HUES48 (cell line): ENCODE data around the gene ADORA2A.

Source experiments
- H3K27ac ChIP-seq: one replicate; pipeline ENCODE4 v1.7.0; 2013; ENCODE audit warnings: low read depth, low read length, inconsistent platforms
- H3K27me3 ChIP-seq: 2 replicates; pipeline ENCODE4 v1.6.1; 2013; ENCODE audit warnings: mild to moderate bottlenecking, low read length; ENCODE audit not compliant: control insufficient read depth, insufficient read depth
- H3K36me3 ChIP-seq: 2 replicates; pipeline ENCODE4 v1.6.1; 2013; ENCODE audit warnings: low read length; ENCODE audit not compliant: control insufficient read depth, insufficient read depth
- H3K4me1 ChIP-seq: 2 replicates; pipeline ENCODE4 v1.6.1; 2013; ENCODE audit warnings: mild to moderate bottlenecking, low read length; ENCODE audit not compliant: control insufficient read depth, insufficient read depth
- H3K4me3 ChIP-seq: 2 replicates; pipeline ENCODE4 v1.5.1; 2013; ENCODE audit warnings: mild to moderate bottlenecking, low read depth, low read length
- H3K9ac ChIP-seq: 2 replicates; pipeline ENCODE4 v1.6.1; 2013; ENCODE audit warnings: mild to moderate bottlenecking, low read depth, low read length, moderate library complexity
- H3K9me3 ChIP-seq: 2 replicates; pipeline ENCODE4 v1.6.1; 2013; ENCODE audit warnings: low read length; ENCODE audit not compliant: control insufficient read depth, insufficient read depth

The ADORA2A gene

GRCh38 chr22:24412274-24412673 lies 15.1 kb upstream of the ADORA2A start:
- no peaks in the 10 kb centered on the region for H3K9me3 ChIP-seq
- no peak overlapping the region for H3K27ac ChIP-seq
- no peak overlapping the region for H3K9ac ChIP-seq
- peaks cover 55% of the 10 kb centered on the region for H3K36me3 ChIP-seq
- no peak overlapping the region for H3K4me3 ChIP-seq
- H3K27me3 ChIP-seq: no peaks in the 10 kb centered on the region
- no peaks in the 10 kb centered on the region for H3K4me1 ChIP-seq

DNA sequence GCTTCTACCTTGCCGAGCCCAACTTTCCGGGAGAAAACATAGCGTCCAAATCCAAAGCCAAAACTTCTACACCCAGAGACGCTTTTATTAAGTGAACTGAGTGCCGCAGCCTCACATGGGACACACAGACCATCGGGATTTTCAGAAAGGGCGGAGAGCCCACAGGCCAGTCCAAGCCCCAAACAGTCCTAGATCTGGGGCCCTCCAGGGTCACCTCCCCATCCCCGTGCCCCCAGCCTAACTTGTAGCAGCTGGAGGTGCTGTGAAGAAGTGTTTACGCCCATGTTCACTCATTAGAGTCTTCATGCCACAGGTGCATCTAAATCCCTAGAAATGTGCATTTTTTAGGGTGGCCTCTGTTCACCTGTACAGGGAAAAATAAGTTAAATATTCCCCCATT lies 14.1 kb upstream of the ADORA2A start:
- Histone ChIP-seq H3K4me3 (no peak overlapping the region), H3K27me3 (no peaks in the 10 kb centered on the region), H3K36me3 (peaks cover 47% of the 10 kb centered on the region), H3K9me3 (no peaks in the 10 kb centered on the region), H3K4me1 (no peaks in the 10 kb centered on the region), H3K9ac (no peak overlapping the region), H3K27ac (no peak overlapping the region)

DNA sequence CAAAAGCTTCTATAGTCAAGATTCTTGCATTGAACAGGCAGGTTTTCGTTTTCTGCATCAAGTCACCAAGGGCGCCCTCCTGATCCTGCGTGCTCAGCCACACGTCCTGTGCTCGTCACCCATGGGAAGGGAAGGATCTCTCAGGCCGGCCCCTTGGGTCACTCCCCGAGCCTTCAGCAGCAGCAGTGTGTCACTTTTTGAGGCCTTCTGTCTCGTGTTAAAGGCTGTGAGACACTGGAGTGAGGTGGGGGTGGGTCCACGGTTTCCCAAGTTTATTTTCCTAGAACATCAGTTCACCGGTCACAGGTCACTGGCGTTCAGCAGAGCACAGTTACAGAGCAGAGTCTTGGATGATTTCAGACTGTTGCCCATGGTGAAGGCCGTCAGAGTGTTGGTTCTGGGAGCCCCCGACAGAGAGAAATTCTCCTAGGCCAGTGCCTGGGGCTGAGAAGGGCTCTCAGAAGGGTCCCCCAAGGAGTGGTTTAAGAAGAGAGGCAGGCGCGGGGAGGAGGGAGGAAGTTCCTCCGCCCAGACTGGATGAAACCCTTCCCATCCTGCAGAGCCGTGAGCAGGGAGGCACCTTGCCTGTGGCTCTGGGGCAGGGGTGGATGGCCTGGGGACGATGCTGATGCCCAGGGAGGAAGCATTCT lies 13.5 kb upstream of the ADORA2A start:
- H3K9ac ChIP-seq: no peak overlapping the region
- H3K4me1 ChIP-seq: peaks cover 5% of the 10 kb centered on the region; the same call in 1 of the 2 replicates
- H3K36me3 ChIP-seq: peaks cover 42% of the 10 kb centered on the region
- no peaks in the 10 kb centered on the region for H3K9me3 ChIP-seq
- no peaks in the 10 kb centered on the region for H3K27me3 ChIP-seq
- no peak overlapping the region for H3K27ac ChIP-seq
- no peak overlapping the region for H3K4me3 ChIP-seq

GRCh38 chr22:24414523-24414922 lies 12.9 kb upstream of the ADORA2A start:
- Histone ChIP-seq H3K9ac (no peak overlapping the region), H3K27me3 (no peaks in the 10 kb centered on the region), H3K9me3 (no peaks in the 10 kb centered on the region), H3K4me3 (no peak overlapping the region), H3K4me1 (peaks cover 12% of the 10 kb centered on the region), H3K36me3 (peaks cover 42% of the 10 kb centered on the region), H3K27ac (no peak overlapping the region)

DNA sequence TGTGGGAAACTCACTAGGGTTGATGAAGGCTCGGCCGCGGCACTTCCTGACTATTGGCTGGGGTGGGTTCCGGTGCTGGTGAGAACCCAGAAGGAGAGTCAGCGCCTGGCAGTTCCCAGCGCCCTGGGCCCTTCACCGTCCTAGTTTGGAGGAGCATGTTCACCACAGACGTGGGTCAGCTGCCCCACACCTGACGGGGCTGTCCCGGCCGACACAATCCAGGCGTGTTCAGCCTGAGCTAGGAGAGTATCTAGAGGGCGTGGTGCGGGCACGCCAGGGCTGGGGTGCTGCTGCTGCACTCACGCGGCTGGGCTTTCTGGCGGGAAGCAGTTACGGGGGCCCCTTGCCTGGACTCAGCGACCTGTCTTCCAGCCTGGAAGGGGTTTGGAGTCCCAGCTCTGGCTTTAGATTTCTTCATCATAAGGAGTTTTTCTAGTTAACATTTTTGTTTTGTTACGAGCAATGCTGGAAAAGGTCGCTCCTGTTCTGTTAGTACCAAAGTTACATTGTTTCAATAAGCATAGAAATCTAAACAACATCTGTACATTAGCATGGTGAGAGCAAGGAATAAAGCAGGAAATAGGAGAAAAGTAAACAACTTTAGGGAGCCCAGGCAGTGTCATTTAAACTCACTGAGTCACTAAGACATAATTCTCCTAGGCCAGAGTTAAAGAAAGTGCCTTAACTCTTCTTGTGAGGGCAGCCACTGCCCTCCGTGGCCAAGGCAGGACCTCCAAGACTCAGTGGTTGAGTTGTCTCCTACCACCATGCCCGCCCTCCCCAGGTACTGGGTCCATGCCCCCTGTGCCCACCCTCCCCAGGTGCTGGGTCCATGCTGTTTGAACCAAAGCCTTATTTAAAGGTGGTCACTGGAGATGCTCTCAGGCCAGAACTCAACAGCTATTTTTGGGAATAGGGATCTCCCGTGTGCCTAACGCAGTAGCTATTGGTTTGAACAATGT lies 12.1 kb upstream of the ADORA2A start:
- Histone ChIP-seq H3K27me3 (no peaks in the 10 kb centered on the region), H3K4me3 (no peak overlapping the region), H3K9ac (no peak overlapping the region), H3K36me3 (peaks cover 42% of the 10 kb centered on the region), H3K27ac (no peak overlapping the region), H3K9me3 (no peaks in the 10 kb centered on the region), H3K4me1 (peaks cover 16% of the 10 kb centered on the region)

DNA sequence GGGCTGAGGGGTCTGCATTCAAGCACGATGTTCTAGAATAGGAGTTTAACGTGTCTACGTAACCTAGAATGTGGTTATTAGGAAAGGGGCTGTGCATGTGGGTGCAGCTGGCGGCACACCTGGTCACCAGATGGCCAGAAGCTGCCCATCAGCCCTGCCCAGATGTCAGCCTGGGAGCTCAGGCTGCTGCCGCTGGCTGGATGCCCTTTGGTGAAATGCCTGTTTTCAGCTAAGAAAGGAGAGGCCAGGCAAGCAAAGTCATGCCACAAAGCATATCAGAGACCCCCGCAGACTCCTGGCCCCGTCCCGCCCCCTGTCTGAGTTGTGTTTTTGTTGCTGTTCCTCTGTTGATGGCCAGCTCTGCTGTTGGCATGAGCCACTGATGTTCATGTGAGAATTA lies 11.3 kb upstream of the ADORA2A start:
- no peak overlapping the region for H3K27ac ChIP-seq
- H3K36me3 ChIP-seq: peaks cover 42% of the 10 kb centered on the region
- peaks cover 16% of the 10 kb centered on the region for H3K4me1 ChIP-seq
- no peak overlapping the region for H3K9ac ChIP-seq
- no peaks in the 10 kb centered on the region for H3K9me3 ChIP-seq
- H3K27me3 ChIP-seq: no peaks in the 10 kb centered on the region
- no peak overlapping the region for H3K4me3 ChIP-seq

GRCh38 chr22:24416611-24417010 lies 10.8 kb upstream of the ADORA2A start:
- peaks cover 40% of the 10 kb centered on the region for H3K36me3 ChIP-seq
- H3K9ac ChIP-seq: no peak overlapping the region
- no peaks in the 10 kb centered on the region for H3K27me3 ChIP-seq
- no peak overlapping the region for H3K4me3 ChIP-seq
- no peak overlapping the region for H3K27ac ChIP-seq
- H3K9me3 ChIP-seq: no peaks in the 10 kb centered on the region
- peaks cover 16% of the 10 kb centered on the region for H3K4me1 ChIP-seq

DNA sequence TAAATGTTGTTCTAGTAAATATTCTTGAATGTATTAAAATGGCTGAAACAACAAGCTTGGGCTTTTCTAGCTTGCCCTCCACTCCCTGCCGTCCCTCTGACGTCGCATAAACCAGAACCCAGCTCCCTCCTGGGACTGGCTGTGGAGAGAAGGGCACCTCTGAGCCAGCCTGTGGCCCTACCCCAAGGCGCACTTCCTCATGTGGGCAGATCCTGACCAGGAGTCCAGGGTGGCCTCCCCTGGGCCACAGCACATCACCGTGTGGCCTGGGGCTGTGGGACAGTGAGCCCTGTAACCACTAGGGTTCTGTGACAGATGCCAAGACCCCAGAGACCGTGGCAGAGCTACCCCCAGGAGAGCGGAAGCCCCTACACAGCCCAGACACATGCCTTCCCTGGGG lies 10.2 kb upstream of the ADORA2A start:
- H3K4me3 ChIP-seq: no peak overlapping the region
- no peaks in the 10 kb centered on the region for H3K27me3 ChIP-seq
- H3K9ac ChIP-seq: no peak overlapping the region
- peaks cover 16% of the 10 kb centered on the region for H3K4me1 ChIP-seq
- no peak overlapping the region for H3K27ac ChIP-seq
- H3K36me3 ChIP-seq: peaks cover 39% of the 10 kb centered on the region
- no peaks in the 10 kb centered on the region for H3K9me3 ChIP-seq

GRCh38 chr22:24417901-24418641 lies 9.3 kb upstream of the ADORA2A start:
- no peak overlapping the region for H3K27ac ChIP-seq
- no peak overlapping the region for H3K9ac ChIP-seq
- H3K9me3 ChIP-seq: no peaks in the 10 kb centered on the region
- no peak overlapping the region for H3K4me3 ChIP-seq
- no peaks in the 10 kb centered on the region for H3K27me3 ChIP-seq
- peaks cover 33% of the 10 kb centered on the region for H3K36me3 ChIP-seq
- peaks cover 16% of the 10 kb centered on the region for H3K4me1 ChIP-seq

- Histone ChIP-seq H3K9me3 (no peaks in the 10 kb centered on the region), H3K4me3 (no peak overlapping the region), H3K9ac (no peak overlapping the region), H3K4me1 (peaks cover 16% of the 10 kb centered on the region), H3K27ac (no peak overlapping the region), H3K36me3 (peaks cover 24% of the 10 kb centered on the region), H3K27me3 (peaks cover under 1% of the 10 kb centered on the region; the same call in 1 of the 2 replicates)
Observed at GRCh38 chr22:24418786-24419474, 8.5 kb upstream of the ADORA2A start.
